Adrenal gland (tissue), 12 donors: Measurements from ENCODE around the gene PTGES. TPM values are rescaled to one million over a fixed set of nuclear protein-coding genes. Genes with fewer than 3 reads are reported as not detected.
"Not testable (repeated sequence)": the region's sequence is repeated elsewhere in the genome, so short reads cannot be mapped to it uniquely, and the experiment has no call there.

ENCODE experiments used
- DNase-seq, 7 donors: peaks; one replicate each; pipeline ENCODE4 v3.0.0-alpha.2; 2019 to 2020
- H3K27ac ChIP-seq, 5 donors: fragments of 200-600 bp; sonication (generic) in 4 of 5; 1 replicate in 3 of 5; 2 replicates in 2 of 5; pipeline versions ENCODE4 v1.5.1 to v1.8.0; 2016 to 2020; ENCODE audit warnings: mild to moderate bottlenecking in 1 of 5
- H3K27me3 ChIP-seq: fragments of 200-600 bp; 2 replicates; pipeline ENCODE4 v1.8.0; 2021
- H3K36me3 ChIP-seq, 2 donors: fragments of 200-600 bp; replicated peaks in 1 of 2; 1 replicate in 1 of 2; 2 replicates in 1 of 2; pipeline versions ENCODE4 v1.5.1 to v1.8.0; 2018 to 2022
- H3K4me1 ChIP-seq, 2 donors: fragments of 200-600 bp; replicated peaks in 1 of 2; 1 replicate in 1 of 2; 2 replicates in 1 of 2; pipeline versions ENCODE4 v1.5.1 to v1.8.0; 2018 to 2021
- H3K4me3 ChIP-seq, 4 donors: fragments of 200-600 bp; sonication (generic) in 3 of 4; one replicate each; pipeline ENCODE4 v1.5.1; 2016 to 2018
- H3K9me3 ChIP-seq, 3 donors: fragments of 200-600 bp; sonication (generic) in 1 of 3; replicated peaks in 1 of 3; 1 replicate in 2 of 3; 2 replicates in 1 of 3; pipeline versions ENCODE4 v1.5.1 to v1.8.0; 2016 to 2021
- POLR2A ChIP-seq, 2 donors: fragments of 450-650 bp; IDR thresholded peaks; one replicate each; pipeline ENCODE4 v1.6.1; 2017; ENCODE audit warnings: antibody characterized with exemption in 2 of 2, mild to moderate bottlenecking in 2 of 2, moderate library complexity in 1 of 2
- WGBS, 4 donors: extraction: QIAGEN DNeasy Blood & Tissue Kit in 2 of 4; methylation state at CpG; one replicate each; pipeline versions ENCODE4 v1.1.5 to v1.1.7; 2013 to 2017; 5-methylcytosine and 5-hydroxymethylcytosine counted together
- intact Hi-C, 2 donors: fragments of 100-400 bp; cut with DNase I; formaldehyde crosslinking; loops; one replicate each; pipeline versions ENCODE4 v1.14.1 to v1.15.0; 2022 to 2023
- polyA plus RNA-seq, 3 donors: library from polyadenylated mRNA; stranded (reverse); fragments of 200-250 nt in 2 of 3; fragments of 350-450 nt in 1 of 3; fragmentation: Illumina TruSeq in 1 of 3; extraction: RNeasy Lipid Tissue Mini Kit (QIAGEN cat#74804) in 1 of 3; gene quantifications; one replicate each; pipeline ENCODE4 v1.2.3, GENCODE V29; 2013 to 2014
- total RNA-seq, 9 donors: library from RNA; depleted of rRNA in 4 of 9; stranded (reverse); fragments of >200 nt in 4 of 9; fragments of 120-200 nt in 1 of 9; fragmentation: NEBNext Ultra II Directional in 1 of 9; extraction: Animal tissue kit (Norgen Biotek cat#: 25700) in 1 of 9; gene quantifications; one replicate each; pipeline versions ENCODE4 v1.1.0 to v1.2.4, GENCODE V29; 2013 to 2023
- TF ChIP-seq, protein P1 (sequence below), 6 experiments: fragments of 450-650 bp in 4 of 6; fragments of 200-600 bp in 2 of 6; sonication (generic) in 1 of 6; IDR thresholded peaks; 1 replicate in 5 of 6; 2 replicates in 1 of 6; pipeline versions ENCODE4 v1.5.1 to v1.8.0; 2016 to 2021; ENCODE audit warnings: antibody characterized with exemption in 6 of 6, mild to moderate bottlenecking in 2 of 6, moderate library complexity in 1 of 6
- donor health status: healthy with polysubstance abuse.
- donor health status: Bipolar disorder and iron deficiency.
- donor health status: DM: yes; HTN: yes; CAD: no.
- donor health status: DM: no; HTN: no; CAD: no.
- donor health status: DM: no; HTN: no; CAD: no.
- donor health status: DM: yes; HTN: yes; CAD: no.

PTGES gene
- total and polyA plus RNA-seq, 12 donors, result 0.12 to 4.4 (median 1.3) TPM; not detected in 1

DNA sequence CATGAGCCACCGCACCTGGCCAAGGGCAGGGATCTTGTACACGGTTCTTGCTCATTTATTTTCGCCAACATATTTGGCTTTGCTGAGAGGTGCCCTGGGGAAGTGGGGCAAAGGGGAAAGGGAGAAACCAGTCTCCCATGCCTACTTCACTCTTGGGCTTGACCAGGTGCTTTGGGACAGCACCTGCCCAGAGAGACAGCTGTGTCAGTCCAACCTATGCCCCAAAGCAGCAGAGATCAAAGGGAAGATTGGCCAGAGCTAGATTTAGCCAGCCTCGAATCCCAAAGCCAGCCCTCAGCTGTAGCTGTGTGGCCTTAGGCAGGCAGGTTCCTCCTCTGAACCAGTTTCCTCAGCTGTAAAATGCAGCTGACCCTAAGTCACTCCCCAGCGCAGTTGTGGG, 2.3 kb upstream of the PTGES start:
- intact Hi-C loops, result no loop called here
- 77 to 86% (median 82%) methylated on average over 5 of the region's 5 CpGs for WGBS, 4 donors
- Histone ChIP-seq H3K9me3 (no peaks in the 10 kb centered on the region), H3K27me3 (no peaks in the 10 kb centered on the region), H3K4me3 (no peak overlapping the region), H3K27ac (no peak overlapping the region), H3K4me1 (peaks cover 0 to 15% of the 10 kb centered on the region in 2 donors), H3K36me3 (no peaks in the 10 kb centered on the region)
- TF ChIP-seq POLR2A (IDR thresholded peaks at IDR 0.05), result no peak
- TF ChIP-seq, protein P1, sequence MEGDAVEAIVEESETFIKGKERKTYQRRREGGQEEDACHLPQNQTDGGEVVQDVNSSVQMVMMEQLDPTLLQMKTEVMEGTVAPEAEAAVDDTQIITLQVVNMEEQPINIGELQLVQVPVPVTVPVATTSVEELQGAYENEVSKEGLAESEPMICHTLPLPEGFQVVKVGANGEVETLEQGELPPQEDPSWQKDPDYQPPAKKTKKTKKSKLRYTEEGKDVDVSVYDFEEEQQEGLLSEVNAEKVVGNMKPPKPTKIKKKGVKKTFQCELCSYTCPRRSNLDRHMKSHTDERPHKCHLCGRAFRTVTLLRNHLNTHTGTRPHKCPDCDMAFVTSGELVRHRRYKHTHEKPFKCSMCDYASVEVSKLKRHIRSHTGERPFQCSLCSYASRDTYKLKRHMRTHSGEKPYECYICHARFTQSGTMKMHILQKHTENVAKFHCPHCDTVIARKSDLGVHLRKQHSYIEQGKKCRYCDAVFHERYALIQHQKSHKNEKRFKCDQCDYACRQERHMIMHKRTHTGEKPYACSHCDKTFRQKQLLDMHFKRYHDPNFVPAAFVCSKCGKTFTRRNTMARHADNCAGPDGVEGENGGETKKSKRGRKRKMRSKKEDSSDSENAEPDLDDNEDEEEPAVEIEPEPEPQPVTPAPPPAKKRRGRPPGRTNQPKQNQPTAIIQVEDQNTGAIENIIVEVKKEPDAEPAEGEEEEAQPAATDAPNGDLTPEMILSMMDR (IDR thresholded peaks at IDR 0.05), result no peak
- DNase-seq, result no peak

DNA sequence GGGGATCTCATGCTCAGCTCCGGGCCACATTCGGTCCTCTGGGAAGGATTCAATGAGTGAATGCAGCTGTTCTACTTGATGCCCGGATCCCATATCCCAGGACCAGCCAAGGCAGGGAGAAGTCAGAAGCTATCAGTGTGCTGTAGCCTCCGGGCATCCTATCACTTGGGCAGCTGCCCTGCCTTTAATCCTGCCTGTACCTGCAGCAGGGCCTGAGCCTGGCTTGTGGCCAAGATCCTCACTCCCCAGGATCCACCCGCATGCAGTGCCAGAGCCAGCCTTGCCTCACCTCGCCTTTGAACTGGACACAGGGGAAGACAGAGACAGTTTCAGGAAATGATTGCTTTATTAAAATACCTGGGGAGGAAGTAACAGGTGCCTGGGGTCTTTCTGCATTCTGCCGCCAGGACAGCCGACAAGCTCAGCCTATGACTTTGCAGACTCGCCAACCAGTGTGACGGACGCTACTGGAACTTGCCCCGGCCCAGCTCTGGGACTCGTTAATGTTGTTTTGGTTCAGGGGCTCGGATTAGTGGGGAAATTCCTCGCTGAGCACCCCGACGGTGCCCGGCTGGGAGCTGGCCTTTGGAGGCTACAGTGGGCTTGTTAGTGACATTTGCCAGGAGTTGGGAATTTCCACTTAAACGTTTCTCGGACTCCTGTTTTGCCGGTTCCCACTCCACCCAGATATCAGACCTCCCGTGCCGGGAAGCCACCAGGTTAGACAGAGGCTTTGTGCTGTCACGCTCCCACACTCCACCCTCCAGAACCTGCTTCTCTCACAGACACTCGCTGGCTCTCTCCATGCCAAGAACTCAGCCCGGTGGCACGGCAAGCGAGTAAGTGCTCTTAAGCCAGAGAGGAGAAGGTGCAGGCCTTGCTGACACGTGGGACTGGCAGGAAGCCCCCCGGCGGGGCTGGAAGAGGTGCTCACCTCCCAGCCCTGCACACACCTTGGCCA, 721 bp downstream of the PTGES start:
- intact Hi-C loops, result no loop called here

DNA sequence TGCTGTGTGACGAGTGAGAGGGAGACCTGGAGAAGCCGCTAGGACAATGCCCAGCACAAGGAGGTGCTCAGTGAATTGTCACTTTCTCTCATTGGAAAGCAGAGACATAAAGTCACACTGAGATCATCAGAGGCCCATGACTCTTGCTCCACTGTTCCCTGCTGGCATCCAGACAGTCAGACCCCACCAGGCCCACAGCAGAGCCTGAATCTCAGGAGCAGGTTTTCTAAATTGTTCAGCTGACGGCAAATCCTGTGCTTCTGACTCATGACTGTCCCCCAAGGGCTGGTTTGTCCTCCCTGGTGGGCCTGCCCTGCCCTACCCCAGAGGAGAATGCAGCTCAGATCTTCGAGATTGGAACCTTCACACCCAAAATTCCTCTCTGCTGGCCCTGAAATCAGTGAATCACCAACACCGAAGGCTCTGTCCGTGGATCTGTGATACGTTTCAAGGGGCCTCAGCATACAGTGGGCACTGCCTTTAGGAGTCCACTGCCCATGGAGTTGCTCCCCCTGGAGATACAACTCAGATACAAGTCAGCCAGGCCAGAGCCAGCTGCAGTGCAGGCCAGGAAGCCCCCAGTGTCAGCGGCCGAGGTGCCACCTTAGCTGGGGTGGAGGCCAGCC, 2.7 kb downstream of the PTGES start:
- Histone ChIP-seq H3K27ac (no peak overlapping the region), H3K27me3 (no peaks in the 10 kb centered on the region)
- 79 to 94% (median 85%) methylated on average over 2 to 9 of the region's 9 CpGs for WGBS, 4 donors

More for the DNA sequence above, 721 bp downstream of the PTGES start:
- 52 to 83% (median 63%) methylated on average over 19 to 31 of the region's 31 CpGs for WGBS, 4 donors
- peak overlapping the region in 1 of 5 donors; percentile 20 for H3K27ac ChIP-seq
- peak overlapping the region in 1 of 4 donors; percentile 23 for H3K4me3 ChIP-seq
- no peaks in the 10 kb centered on the region for H3K27me3 ChIP-seq
- H3K36me3 ChIP-seq, result no peaks in the 10 kb centered on the region
- peak in 1 of 7 donors; percentile 81 for DNase-seq
- no peak for TF ChIP-seq POLR2A (IDR thresholded peaks at IDR 0.05)
- TF ChIP-seq, protein P1 (IDR thresholded peaks at IDR 0.05), result no peak
- H3K9me3 ChIP-seq, result no peaks in the 10 kb centered on the region
- peaks cover 0 to 15% of the 10 kb centered on the region in 2 donors for H3K4me1 ChIP-seq

DNA sequence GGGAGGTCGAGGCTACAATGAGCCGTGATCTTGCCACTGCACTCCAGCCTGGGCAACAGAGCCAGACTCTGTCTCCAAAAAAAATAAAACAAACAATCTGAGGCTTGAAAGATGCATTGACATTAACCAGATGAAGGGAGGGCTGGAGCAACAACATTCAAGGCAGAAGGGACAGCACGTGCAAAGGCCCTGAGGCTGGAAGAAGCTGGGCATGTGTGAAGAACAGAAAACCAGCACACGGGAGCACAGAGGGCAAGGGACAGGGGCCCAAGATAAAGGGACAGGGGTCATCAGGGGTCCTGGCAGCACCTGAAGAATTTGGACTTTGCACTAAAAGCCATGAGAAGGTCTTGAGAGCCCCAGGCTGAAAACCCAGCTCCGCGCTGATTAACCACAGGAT, 3.3 kb downstream of the PTGES start:
- DNase-seq, result no peak
- Histone ChIP-seq H3K4me1 (peaks cover 0 to 15% of the 10 kb centered on the region in 2 donors), H3K27ac (no peak overlapping the region), H3K36me3 (no peaks in the 10 kb centered on the region), H3K4me3 (no peak overlapping the region), H3K27me3 (no peaks in the 10 kb centered on the region), H3K9me3 (no peaks in the 10 kb centered on the region)
- WGBS, 4 donors, result 90 to 97% (median 95%) methylated on average over 6 of the region's 6 CpGs
- intact Hi-C loops, result no loop called here
- TF ChIP-seq, protein P1 (IDR thresholded peaks at IDR 0.05), result no peak
- no peak for TF ChIP-seq POLR2A (IDR thresholded peaks at IDR 0.05)

More for the DNA sequence above, 2.7 kb downstream of the PTGES start:
- intact Hi-C loops, result no loop called here
- DNase-seq, result no peak
- Histone ChIP-seq H3K36me3 (no peaks in the 10 kb centered on the region), H3K9me3 (no peaks in the 10 kb centered on the region), H3K4me3 (no peak overlapping the region), H3K4me1 (peaks cover 0 to 15% of the 10 kb centered on the region in 2 donors)
- no peak for TF ChIP-seq POLR2A (IDR thresholded peaks at IDR 0.05)
- TF ChIP-seq, protein P1 (IDR thresholded peaks at IDR 0.05), result no peak

DNA sequence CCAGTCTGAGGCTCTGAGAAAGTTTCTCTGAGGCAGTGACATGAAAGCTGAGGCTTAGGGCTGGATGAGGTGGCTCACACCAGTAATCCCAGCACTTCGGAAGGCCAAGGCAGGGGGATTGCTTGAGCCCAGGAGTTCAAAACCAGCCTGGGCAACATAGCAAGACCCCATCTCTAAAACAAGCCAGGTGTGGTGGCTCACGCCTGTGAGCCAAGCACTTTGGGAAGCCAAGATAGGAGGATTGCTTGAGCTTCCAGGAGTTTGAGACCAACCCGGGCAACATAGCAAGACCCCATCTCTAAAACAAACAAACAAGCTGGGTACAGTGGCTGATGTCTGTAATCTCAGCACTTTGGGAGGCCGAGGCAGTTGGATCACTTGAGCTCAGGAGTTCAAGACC, 3.8 kb downstream of the PTGES start:
- H3K27ac ChIP-seq, H3K9me3 ChIP-seq, DNase-seq, H3K27me3 ChIP-seq, H3K36me3 ChIP-seq, H3K4me3 ChIP-seq, intact Hi-C loops: not testable (repeated sequence)
- peaks cover 0 to 15% of the 10 kb centered on the region in 2 donors for H3K4me1 ChIP-seq
- 79 to 94% (median 86%) methylated on average over 3 to 4 of the region's 4 CpGs for WGBS, 4 donors
